Hypothalamus (tissue), 51 donors: Measurements from ENCODE around the gene CNP.

Experiments
- DNase-seq, 51 donors: peaks; one replicate each; lab custom pipeline; 2025; lab: John Stamatoyannopoulos, UW

Gene CNP

DNA sequence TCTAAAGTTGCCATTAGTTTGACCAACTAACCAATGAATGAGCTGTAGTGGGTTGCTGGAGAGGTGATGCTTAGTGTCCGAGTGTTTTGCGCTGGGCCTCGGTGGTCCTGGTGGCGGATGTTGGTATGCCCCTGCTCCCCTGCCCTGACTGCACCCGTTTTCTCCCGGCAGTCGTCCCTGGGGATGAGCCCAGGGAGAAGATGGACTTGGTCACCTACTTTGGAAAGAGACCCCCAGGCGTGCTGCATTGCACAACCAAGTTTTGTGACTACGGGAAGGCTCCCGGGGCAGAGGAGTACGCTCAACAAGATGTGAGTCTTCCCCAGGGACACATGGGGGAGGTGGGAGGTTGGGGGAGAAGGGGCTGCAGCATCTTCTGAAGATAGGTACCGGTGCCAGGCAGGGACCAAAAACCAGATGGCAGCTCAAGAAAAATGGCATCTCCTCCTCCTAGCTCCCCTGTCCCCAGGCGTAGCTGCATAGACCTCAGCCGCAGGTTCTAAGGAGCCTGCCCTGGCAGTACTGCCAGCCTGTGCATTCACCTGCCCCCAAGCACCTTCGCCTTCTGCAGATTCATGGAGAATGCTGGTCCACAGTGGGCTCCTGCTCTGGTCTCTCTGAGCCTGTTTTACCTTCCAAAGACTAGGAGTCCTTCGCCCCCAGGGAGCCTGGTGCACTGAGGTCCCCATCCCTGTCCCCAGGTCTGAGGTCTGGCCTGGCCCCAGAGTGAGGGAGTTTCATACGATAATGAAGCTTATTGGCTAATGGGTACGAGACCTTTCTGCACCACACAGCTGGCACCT is 5.3 kb downstream of the CNP start:
- no peak for DNase-seq

DNA sequence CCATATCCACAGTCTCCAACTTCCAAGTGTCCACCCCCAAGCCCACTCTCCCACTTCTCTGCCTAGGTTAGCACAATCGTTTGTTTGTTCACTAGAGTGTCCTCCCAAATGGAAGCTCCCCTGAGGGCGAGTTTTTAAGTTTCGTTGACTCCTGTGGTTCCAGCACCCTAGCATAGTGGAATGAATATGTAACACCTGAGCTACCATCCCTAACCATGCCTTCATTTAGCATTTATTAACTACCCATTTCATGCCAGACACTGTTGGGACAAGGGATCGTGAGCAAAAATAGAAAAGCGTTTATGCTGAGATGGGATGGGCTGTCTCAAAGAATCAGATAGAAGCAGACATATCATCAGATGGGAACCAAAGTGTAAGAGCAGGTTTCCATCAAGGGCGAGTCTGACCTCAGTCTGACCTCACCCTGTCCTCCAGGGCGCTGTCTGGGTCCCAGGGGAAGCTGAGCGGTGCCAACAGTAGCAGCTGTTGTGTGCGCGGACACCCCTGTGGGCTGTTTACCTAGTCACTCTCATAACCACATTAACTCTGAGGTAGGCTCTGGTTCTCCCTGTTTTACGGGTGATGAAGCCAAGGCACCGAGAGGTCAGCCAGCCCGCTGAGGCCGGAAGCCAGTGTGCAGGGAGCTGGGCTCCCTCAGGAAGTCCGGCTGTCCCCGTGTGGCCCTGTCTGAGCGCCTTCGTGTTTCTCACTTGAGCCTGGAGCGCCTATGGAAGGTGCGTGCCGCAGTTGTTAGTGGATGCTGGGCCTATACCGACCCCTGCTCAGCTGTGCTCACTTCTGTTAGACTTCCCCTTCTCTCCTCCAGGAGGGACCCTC is 6.2 kb downstream of the CNP start:
- DNase-seq: peak in 1 of 51 donors; percentile 18

DNA sequence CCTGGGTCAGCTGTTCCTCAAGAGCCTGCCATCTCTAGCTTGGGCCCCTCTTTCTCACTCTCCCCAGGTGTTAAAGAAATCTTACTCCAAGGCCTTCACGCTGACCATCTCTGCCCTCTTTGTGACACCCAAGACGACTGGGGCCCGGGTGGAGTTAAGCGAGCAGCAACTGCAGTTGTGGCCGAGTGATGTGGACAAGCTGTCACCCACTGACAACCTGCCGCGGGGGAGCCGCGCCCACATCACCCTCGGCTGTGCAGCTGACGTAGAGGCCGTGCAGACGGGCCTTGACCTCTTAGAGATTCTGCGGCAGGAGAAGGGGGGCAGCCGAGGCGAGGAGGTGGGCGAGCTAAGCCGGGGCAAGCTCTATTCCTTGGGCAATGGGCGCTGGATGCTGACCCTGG is 6.8 kb downstream of the CNP start:
- DNase-seq: peak in 1 of 51 donors; percentile 16

GRCh38 chr17:41974031-41974430 is 7.4 kb downstream of the CNP start:
- no peak for DNase-seq

DNA sequence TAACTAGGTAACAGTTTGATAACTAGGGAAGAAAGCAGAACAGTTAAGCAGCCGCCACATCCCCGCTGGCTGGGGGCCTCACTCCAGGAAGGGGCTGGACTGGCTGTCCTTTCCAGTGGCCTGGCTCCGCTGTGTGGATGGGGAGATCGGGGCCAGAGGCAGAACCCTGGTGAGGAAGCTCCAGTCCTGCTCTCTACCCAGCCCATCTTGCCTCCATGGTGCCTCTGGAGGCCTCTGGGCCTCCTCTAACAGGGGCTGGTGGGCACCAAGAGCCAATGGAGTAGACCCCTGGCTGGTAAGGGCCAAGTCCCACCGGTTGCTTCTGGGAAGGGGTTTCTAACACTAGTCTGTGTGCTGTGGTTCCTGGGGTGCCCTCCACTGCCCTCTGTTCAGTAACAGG is 8.1 kb downstream of the CNP start:
- DNase-seq: peak in 4 of 51 donors; percentile 39 to 52 (median 42)

- peak in 37 of 51 donors; percentile 24 to 87 (median 69) for DNase-seq
Observed at GRCh38 chr17:41975099-41976083, 8.8 kb downstream of the CNP start.

DNA sequence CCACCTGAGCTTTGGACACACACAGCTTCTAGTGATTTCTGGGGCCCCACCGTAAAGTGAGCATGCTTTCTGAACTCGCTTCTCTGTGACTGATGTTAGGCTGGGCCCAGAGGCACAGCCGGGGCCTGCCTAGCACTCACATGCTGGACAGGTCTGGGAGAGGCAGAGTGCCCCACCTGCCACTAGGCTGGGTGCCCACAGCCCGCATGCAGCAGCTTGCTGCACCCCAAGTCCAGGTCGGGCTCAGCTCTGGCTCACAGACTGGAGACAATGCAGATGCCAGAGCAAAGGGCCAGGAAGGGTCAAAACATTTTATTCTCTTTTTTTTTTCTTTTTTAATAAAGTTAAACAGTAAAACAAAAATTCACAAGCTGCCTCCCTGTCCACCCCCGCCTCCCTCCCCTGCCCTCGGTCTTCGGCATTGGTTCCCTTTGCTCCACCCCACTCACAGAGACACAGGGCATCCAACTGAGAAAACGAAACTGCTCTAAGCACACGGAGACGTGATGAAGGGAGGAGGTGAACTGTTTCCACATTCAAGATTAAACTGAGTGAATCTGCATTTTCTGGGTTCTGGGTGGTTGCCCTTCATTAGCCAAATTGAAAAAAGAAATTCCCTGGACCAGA is 9.7 kb downstream of the CNP start:
- DNase-seq: peak in 7 of 51 donors; percentile 7 to 49 (median 18)

- DNase-seq: no peak
Observed at GRCh38 chr17:41977991-41978390, 11.4 kb downstream of the CNP start.

DNA sequence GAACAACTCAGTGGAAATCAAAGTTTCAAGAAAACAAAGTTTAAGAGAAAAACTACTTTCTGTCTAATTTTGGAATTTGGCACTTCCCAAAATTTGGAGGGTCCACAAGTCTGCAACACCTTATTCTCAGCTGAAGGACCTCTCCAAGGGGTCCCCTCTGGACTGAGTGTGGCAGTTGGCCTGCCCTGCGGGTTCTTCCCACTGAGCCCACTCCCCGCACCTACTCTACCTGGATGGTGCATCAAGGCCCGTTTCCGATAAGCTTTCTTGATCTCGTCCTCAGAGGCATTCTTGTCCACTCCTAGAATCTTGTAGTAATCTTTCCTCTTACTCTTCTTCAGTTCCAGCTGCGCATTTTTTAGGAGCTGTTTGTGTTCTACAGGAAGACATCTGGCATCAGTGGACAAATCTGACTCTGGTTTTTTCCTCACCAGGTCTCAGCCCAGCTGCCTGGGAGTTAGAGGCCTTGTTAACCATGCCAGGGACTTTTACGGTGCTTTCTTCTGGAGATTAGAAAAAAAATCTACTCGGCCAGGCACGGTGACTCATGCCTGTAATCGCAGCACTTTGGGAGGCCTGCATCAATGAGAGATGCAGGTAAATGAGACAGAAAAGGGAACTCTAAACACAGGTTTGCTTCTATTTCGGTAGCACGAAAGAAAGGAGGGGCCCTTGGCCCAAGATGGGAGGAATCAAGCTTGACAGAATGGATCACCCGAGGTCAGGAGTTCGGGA is 15.6 kb downstream of the CNP start:
- no peak for DNase-seq

- DNase-seq: no peak
Observed at GRCh38 chr17:41984454-41984853, 17.9 kb downstream of the CNP start.

GRCh38 chr17:41985919-41986318 is 19.3 kb downstream of the CNP start:
- DNase-seq: no peak

DNA sequence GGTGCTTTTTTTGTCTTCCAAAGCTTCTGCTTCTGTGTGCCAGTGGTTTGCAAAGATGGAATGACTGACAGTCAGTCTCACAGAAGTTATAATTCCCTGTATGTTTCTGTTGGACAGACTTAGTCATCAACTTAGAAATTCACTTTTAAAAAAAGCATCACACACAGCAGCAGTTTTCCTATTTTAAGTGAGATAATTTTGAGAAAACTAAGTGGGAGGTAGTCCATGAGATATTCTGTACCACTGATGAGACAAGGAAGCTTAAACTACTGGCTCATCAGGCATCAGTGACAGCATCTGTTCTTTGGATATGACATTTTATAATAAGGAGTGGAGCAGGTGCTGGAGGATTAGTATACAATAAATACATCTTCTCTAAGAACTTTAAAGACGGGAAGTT is 20.0 kb downstream of the CNP start:
- no peak for DNase-seq

- no peak for DNase-seq
Observed at GRCh38 chr17:41987642-41988041, 21.0 kb downstream of the CNP start.

GRCh38 chr17:41988418-41988817 is 21.8 kb downstream of the CNP start:
- DNase-seq: no peak

DNA sequence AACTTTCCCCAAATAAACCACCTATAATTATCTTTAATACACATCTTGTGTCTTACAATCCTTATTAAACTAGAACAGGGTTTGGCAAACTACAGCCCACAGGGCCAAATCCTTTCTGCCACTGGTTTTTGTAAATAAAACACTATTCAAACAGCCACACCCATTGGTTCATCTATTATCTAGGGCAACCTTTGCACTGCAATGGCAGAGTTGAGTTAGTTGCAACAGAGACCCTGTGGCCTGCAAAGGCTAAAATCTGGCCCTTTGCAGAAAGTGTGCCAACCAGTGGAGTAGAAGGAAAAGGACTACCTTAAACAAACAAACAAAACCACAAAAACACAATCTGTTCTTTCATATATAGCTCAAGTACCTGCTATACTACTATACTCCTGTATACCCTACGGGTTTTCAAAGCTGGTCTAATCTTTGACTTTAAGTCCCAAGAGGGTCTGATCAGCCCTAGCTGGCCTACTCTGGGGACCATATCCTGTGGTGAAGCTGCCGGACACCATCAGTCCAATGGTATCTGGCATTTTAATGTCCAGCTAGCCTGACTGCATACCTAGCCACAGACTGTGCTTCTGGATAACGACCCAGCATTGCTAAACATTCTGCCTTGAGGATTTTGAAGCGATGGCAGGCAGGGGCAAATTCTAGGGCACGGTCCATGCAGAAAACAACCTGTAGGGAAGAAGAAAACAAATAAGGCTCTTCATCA is 23.3 kb downstream of the CNP start:
- DNase-seq: no peak

GRCh38 chr17:41992576-41992975 is 26.0 kb downstream of the CNP start:
- DNase-seq: peak in 34 of 51 donors; percentile 10 to 90 (median 62)

DNA sequence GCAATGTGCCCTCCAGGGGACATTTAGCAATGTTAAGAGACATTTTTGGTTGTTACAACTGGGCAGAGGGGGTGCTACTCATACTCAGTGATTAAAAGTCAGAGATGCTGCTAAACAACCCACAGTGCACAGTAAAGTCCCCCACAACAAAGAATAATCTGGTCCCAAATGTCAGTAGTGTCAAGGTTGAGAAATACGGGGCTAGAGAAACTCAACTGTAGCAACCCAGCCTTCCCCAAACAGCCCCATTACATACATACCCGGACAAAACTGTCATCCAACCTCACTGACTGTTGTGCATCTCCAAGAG is 30.2 kb downstream of the CNP start:
- no peak for DNase-seq

DNA sequence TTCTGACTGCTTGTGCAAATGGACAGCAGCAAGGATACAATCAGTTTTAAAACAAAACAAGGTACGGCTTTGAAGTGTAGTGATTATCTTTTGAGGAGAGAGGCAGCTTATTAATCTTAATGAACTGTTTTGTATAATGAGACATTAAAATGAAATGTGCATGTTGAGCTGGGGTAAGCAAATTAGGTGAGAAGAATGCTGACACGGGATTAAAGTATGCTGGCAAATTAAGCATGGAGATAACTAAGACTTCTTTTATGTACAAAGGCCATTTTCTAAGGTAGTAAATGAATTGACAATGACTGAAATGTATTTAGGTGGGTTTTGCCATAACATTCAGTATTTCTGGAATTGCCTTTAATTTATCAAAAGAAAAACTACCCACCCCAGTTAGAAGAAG is 31.9 kb downstream of the CNP start:
- DNase-seq: no peak
